HL-60 (cell line): ENCODE results near the gene NLGN3.
A peak's percentile ranks its signal among the peaks of the same experiment; 100 is the strongest.

Source experiments
- DNase-seq, 2 experiments: peaks; one replicate each; pipeline ENCODE4 v3.0.0-alpha.2; 2010 to 2020; ENCODE audit warnings: low read depth in 1 of 2, low spot score in 1 of 2
- H3K27ac ChIP-seq: fragments of 250-450 bp; sonication (Bioruptor Pico); replicated peaks from 2 replicates; pipeline ENCODE4 v1.5.1; 2020; ENCODE audit warnings: mild to moderate bottlenecking, moderate library complexity
- H3K27me3 ChIP-seq: fragments of 250-450 bp; sonication (Bioruptor Pico); 2 replicates; pipeline ENCODE4 v1.5.1; 2021; ENCODE audit warnings: mild to moderate bottlenecking, moderate library complexity; ENCODE audit not compliant: insufficient read depth, poor library complexity, severe bottlenecking
- H3K4me3 ChIP-seq: replicated peaks from 2 replicates; pipeline ENCODE4 v1.5.1; 2011; ENCODE audit warnings: mild to moderate bottlenecking, control low read depth, low read length; ENCODE audit not compliant: insufficient read depth
- CTCF ChIP-seq: IDR thresholded peaks from one replicate; pipeline ENCODE4 v1.5.1; 2011; ENCODE audit warnings: low read length, control low read depth, inconsistent platforms; ENCODE audit not compliant: insufficient read depth
- GABPA ChIP-seq: IDR thresholded peaks from 2 replicates; pipeline ENCODE4 v1.6.1; 2012; ENCODE audit warnings: low read depth
- POLR2AphosphoS5 ChIP-seq: IDR thresholded peaks from 2 replicates; pipeline ENCODE4 v1.6.1; 2012; ENCODE audit warnings: low read depth
- REST ChIP-seq: IDR thresholded peaks from 2 replicates; pipeline ENCODE4 v1.6.1; 2012; ENCODE audit warnings: low read depth; ENCODE audit not compliant: insufficient replicate concordance
- SPI1 ChIP-seq: IDR thresholded peaks from 2 replicates; pipeline ENCODE4 v1.6.1; 2012; ENCODE audit warnings: low read depth, mild to moderate bottlenecking, borderline replicate concordance

NLGN3 gene

GRCh38 chrX:71181558-71181909 lies 36.9 kb downstream of the NLGN3 start:
- TF ChIP-seq POLR2AphosphoS5 (no peak; the same call in 1 of the 2 replicates), CTCF (no peak), GABPA (no peak), REST (no peak), SPI1 (no peak)
- peak overlapping the region; percentile 20; the same call in 1 of the 2 replicates for H3K4me3 ChIP-seq
- H3K27me3 ChIP-seq = no peaks in the 10 kb centered on the region
- peak overlapping the region; percentile 95 for H3K27ac ChIP-seq
- DNase-seq = peak in 1 of 2 experiments; percentile 39

GRCh38 chrX:71181910-71182799 lies 37.5 kb downstream of the NLGN3 start:
- peak overlapping the region; percentile 20 for H3K4me3 ChIP-seq
- H3K27me3 ChIP-seq = no peaks in the 10 kb centered on the region
- peak overlapping the region; percentile 95 for H3K27ac ChIP-seq
- TF ChIP-seq GABPA (peak; percentile 71), POLR2AphosphoS5 (peak; percentile 79), REST (peak; percentile 1), SPI1 (no peak)
- peak; percentile 76 to 94 for DNase-seq

GRCh38 chrX:71182871-71183270 lies 38.2 kb downstream of the NLGN3 start:
- Histone ChIP-seq H3K27ac (peak overlapping the region; percentile 95), H3K4me3 (no peak overlapping the region), H3K27me3 (no peaks in the 10 kb centered on the region)
- TF ChIP-seq REST (no peak), POLR2AphosphoS5 (no peak), SPI1 (no peak), CTCF (no peak), GABPA (no peak)
- DNase-seq = no peak
